Mesendoderm (in vitro differentiated cells): ENCODE measurements around the gene TGFBR3.

ENCODE experiments used
- DNase-seq: peaks from one replicate; pipeline ENCODE4 v3.0.0; 2013
- H2AK5ac ChIP-seq: 2 replicates; pipeline ENCODE4 v1.6.1; 2013; ENCODE audit warnings: low read length, inconsistent platforms
- H2BK120ac ChIP-seq: 2 replicates; pipeline ENCODE4 v1.6.1; 2013; ENCODE audit warnings: low read depth, mild to moderate bottlenecking, low read length, moderate library complexity, mixed read lengths
- H2BK15ac ChIP-seq: replicated peaks from 2 replicates; pipeline ENCODE4 v1.6.1; 2013; ENCODE audit warnings: low read depth, mild to moderate bottlenecking, moderate library complexity
- H2BK5ac ChIP-seq: 2 replicates; pipeline ENCODE4 v1.6.1; 2013; ENCODE audit warnings: low read length, inconsistent platforms
- H3K18ac ChIP-seq: 2 replicates; pipeline ENCODE4 v1.6.1; 2013; ENCODE audit warnings: mild to moderate bottlenecking, low read length, mixed read lengths
- H3K23ac ChIP-seq: one replicate; pipeline ENCODE4 v1.6.1; 2013; ENCODE audit warnings: low read length
- H3K27ac ChIP-seq: 2 replicates; pipeline ENCODE4 v1.5.1; 2013; ENCODE audit warnings: low read depth, mild to moderate bottlenecking, inconsistent platforms, low read length, moderate library complexity
- H3K27me3 ChIP-seq: 2 replicates; pipeline ENCODE4 v1.6.1; 2013; ENCODE audit warnings: low read length, control low read depth, mild to moderate bottlenecking, inconsistent platforms; ENCODE audit not compliant: insufficient read depth, poor library complexity
- H3K36me3 ChIP-seq: 2 replicates; pipeline ENCODE4 v1.6.1; 2013; ENCODE audit warnings: low read length, inconsistent platforms; ENCODE audit not compliant: control insufficient read depth, insufficient read depth
- H3K4ac ChIP-seq: one replicate; pipeline ENCODE4 v1.6.1; 2013; ENCODE audit warnings: low read depth, mild to moderate bottlenecking, low read length, moderate library complexity
- H3K4me1 ChIP-seq: 2 replicates; pipeline ENCODE4 v1.6.1; 2013; ENCODE audit warnings: low read depth, low read length, inconsistent platforms; ENCODE audit not compliant: control insufficient read depth
- H3K4me2 ChIP-seq: 2 replicates; pipeline ENCODE4 v1.6.1; 2013; ENCODE audit warnings: low read length
- H3K4me3 ChIP-seq: 2 replicates; pipeline ENCODE4 v1.5.1; 2013; ENCODE audit warnings: mild to moderate bottlenecking, low read length
- H3K56ac ChIP-seq: one replicate; pipeline ENCODE4 v1.6.1; 2013; ENCODE audit warnings: low read length
- H3K79me1 ChIP-seq: 2 replicates; pipeline ENCODE4 v1.6.1; 2013; ENCODE audit warnings: low read length, inconsistent platforms
- H3K79me2 ChIP-seq: 2 replicates; pipeline ENCODE4 v1.6.1; 2013; ENCODE audit warnings: mild to moderate bottlenecking, low read length; ENCODE audit not compliant: control insufficient read depth, insufficient read depth
- H3K9ac ChIP-seq: 2 replicates; pipeline ENCODE4 v1.6.1; 2013; ENCODE audit warnings: low read length, inconsistent platforms
- H4K5ac ChIP-seq: one replicate; pipeline ENCODE4 v1.6.1; 2013; ENCODE audit warnings: low read length
- H4K8ac ChIP-seq: one replicate; pipeline ENCODE4 v1.6.1; 2013; ENCODE audit warnings: low read depth, mild to moderate bottlenecking, control low read depth, low read length, moderate library complexity
- whole genome bisulfite sequencing: extraction: QIAGEN DNeasy Blood & Tissue Kit; methylation state at CpG from one replicate; pipeline ENCODE4 v1.1.7; 2013; ENCODE audit warnings: low lambda C conversion rate, missing lambda C conversion rate; ENCODE audit not compliant: insufficient coverage; ENCODE audit errors: extremely low coverage; 5-methylcytosine and 5-hydroxymethylcytosine counted together

TGFBR3 gene

DNA sequence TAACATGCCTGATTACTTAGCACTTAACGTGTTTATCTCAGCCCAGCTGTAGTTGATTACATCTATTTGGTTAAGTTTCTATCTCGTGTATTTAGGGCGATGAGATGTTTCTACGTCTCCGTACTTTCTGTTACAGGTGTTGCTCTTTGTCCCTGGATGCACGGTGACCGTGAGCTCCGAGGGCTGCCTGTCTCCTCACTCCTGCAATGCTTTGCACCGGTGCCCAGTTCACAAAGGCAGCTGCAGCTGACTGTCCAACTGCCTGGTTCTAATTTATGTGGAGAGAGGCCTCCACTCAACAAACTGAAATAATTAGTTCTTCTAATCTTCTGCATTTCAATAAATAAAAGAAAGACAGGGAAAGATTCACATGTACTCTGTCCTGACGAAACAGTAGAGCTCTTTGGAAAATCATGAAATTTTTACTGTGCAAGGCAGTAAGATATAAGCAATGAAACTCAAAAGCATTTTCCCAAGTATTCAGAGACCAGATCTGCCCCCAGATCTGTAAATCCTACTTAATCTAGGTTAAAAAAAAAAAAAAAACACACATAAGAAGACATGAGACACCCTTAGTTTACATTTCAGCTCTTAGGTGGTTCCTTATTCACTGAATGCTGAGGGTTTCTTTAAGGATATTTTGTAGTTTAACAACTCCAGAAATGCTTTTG, 108.2 kb downstream of the TGFBR3 start:
- no peak overlapping the region for H2BK5ac ChIP-seq
- no peaks in the 10 kb centered on the region for H3K27me3 ChIP-seq
- H3K79me1 ChIP-seq = no peaks in the 10 kb centered on the region
- H4K5ac ChIP-seq = no peak overlapping the region
- H3K56ac ChIP-seq = no peak overlapping the region
- no peak for DNase-seq
- no peak overlapping the region for H3K4ac ChIP-seq
- no peaks in the 10 kb centered on the region for H3K79me2 ChIP-seq
- peaks cover 2% of the 10 kb centered on the region for H3K4me1 ChIP-seq
- WGBS = no CpG with 5 or more reads among the region's 10 CpGs
- no peak overlapping the region for H3K27ac ChIP-seq
- no peak overlapping the region for H2BK120ac ChIP-seq
- no peak overlapping the region for H3K4me2 ChIP-seq
- H3K23ac ChIP-seq = no peak overlapping the region
- no peaks in the 10 kb centered on the region for H3K36me3 ChIP-seq
- no peak overlapping the region for H2AK5ac ChIP-seq
- H2BK15ac ChIP-seq = no peak overlapping the region
- H3K4me3 ChIP-seq = no peak overlapping the region
- H3K18ac ChIP-seq = no peak overlapping the region
- H3K9ac ChIP-seq = no peak overlapping the region
- no peak overlapping the region for H4K8ac ChIP-seq

DNA sequence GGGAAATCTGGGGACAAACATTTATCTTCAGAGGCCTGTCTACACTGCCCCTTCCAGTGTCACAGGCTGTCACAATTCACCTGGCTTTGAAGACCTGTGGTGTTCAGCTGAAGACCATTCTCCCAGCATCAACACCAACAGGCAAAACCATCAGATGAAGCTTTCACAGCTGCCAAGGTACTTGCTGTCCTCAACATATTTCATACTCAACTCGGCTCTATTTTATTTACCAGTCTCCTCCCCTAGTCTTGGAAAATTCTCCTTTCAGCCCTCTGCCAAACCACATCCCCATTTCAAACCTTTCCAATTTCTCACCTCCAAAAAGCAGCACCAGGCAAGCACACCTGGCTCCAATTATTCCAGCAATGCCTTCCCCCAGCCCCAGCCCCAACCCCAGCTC, 108.8 kb downstream of the TGFBR3 start:
- no peaks in the 10 kb centered on the region for H3K27me3 ChIP-seq
- no peaks in the 10 kb centered on the region for H3K79me2 ChIP-seq
- no peak overlapping the region for H2AK5ac ChIP-seq
- no peak overlapping the region for H3K56ac ChIP-seq
- DNase-seq = no peak
- no peak overlapping the region for H3K9ac ChIP-seq
- no peak overlapping the region for H3K4me2 ChIP-seq
- H3K36me3 ChIP-seq = no peaks in the 10 kb centered on the region
- WGBS = no CpG with 5 or more reads among the region's 1 CpG
- peaks cover 2% of the 10 kb centered on the region for H3K4me1 ChIP-seq
- no peak overlapping the region for H4K5ac ChIP-seq
- H3K4me3 ChIP-seq = no peak overlapping the region
- H3K18ac ChIP-seq = no peak overlapping the region
- no peak overlapping the region for H2BK5ac ChIP-seq
- H3K23ac ChIP-seq = no peak overlapping the region
- no peak overlapping the region for H4K8ac ChIP-seq
- no peak overlapping the region for H3K4ac ChIP-seq
- no peaks in the 10 kb centered on the region for H3K79me1 ChIP-seq
- no peak overlapping the region for H2BK120ac ChIP-seq
- no peak overlapping the region for H3K27ac ChIP-seq
- H2BK15ac ChIP-seq = no peak overlapping the region

DNA sequence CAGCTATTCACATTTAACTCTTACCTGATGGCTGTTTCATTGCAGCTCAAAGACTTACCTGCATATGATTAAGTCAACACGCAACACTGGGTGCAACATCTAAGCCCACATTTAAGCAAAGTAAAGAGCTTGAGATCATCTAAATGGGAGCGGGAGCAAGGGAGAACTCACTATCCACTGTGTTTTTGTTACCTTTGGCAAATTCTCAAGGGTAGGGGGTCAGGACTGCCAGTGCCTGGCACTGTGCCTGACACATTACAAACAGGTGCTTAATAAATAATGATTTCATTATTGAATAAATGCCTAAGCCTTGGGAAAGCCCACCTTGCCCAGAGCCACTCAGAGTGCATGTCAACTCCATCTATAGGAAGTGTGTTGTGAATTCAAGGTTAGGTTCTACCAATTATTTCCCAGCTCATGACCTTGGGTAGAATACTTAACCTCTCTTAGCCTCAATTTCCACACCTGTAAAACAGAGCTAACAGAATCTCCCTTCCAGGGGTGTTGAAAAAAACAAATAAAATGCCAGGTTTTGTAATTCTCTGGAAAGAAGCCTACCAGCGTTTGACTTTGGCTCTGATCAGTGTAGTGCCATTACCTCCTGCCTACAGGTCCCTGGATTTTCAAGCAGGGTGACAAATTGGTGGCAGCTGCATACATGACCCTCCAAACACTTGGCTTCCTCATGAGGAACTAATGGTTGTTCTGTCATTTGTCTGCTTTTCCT, 109.7 kb downstream of the TGFBR3 start:
- Histone ChIP-seq H2BK120ac (no peak overlapping the region), H2BK5ac (no peak overlapping the region), H3K4me3 (no peak overlapping the region), H2AK5ac (no peak overlapping the region), H3K9ac (no peak overlapping the region), H3K4ac (no peak overlapping the region), H3K27ac (no peak overlapping the region), H3K18ac (no peak overlapping the region), H3K79me1 (no peaks in the 10 kb centered on the region), H4K5ac (no peak overlapping the region), H3K4me1 (peaks cover 2% of the 10 kb centered on the region), H4K8ac (no peak overlapping the region), H3K79me2 (no peaks in the 10 kb centered on the region), H2BK15ac (no peak overlapping the region), H3K4me2 (no peak overlapping the region), H3K36me3 (no peaks in the 10 kb centered on the region), H3K56ac (no peak overlapping the region), H3K27me3 (no peaks in the 10 kb centered on the region), H3K23ac (no peak overlapping the region)
- WGBS = no CpG with 5 or more reads among the region's 3 CpGs
- DNase-seq = no peak

- Histone ChIP-seq H4K8ac (no peak overlapping the region), H3K27ac (no peak overlapping the region), H3K9ac (no peak overlapping the region), H3K23ac (no peak overlapping the region), H3K4me3 (no peak overlapping the region), H3K4ac (no peak overlapping the region), H3K79me2 (no peaks in the 10 kb centered on the region), H2BK15ac (no peak overlapping the region), H3K4me1 (peaks cover 4% of the 10 kb centered on the region), H3K79me1 (no peaks in the 10 kb centered on the region), H3K56ac (no peak overlapping the region), H3K4me2 (no peak overlapping the region), H3K18ac (no peak overlapping the region), H2BK5ac (no peak overlapping the region), H2BK120ac (no peak overlapping the region), H3K27me3 (no peaks in the 10 kb centered on the region), H3K36me3 (no peaks in the 10 kb centered on the region), H4K5ac (no peak overlapping the region), H2AK5ac (no peak overlapping the region)
- DNase-seq = no peak
- no CpG with 5 or more reads among the region's 6 CpGs for WGBS
Observed at GRCh38 chr1:91775227-91775626, 110.7 kb downstream of the TGFBR3 start.

DNA sequence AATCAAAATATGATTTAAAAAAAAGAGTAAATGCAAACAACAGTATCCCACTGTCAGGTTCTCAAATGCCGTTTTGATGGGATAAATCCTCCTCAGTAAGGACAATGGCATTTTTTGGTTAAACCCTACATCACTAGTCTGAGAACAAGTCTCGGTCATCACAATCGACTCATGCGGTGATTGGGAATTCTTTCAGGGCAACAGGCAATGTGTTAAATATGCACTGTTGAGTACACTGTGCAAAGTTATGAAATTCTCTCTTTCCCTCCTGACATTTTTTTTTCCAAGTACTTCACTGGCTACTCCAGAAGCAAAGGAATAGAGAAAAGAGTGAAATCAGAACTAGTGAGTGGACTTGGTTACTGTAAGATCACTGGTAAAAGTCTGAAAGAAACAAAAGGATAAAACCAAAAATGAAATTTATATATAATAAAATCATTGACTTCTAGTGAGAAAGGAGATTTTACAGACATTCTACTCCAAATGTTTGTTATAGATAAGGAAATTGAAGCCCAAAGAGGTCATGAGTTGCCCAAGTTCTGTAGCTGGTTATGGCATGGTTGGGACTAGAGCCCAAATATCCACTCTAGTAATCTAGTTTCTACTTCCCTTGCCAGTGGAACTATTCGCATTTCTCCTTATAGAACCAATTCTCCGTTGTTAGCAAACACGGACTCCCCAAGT, 111.3 kb downstream of the TGFBR3 start:
- Histone ChIP-seq H3K4me2 (no peak overlapping the region), H3K27me3 (no peaks in the 10 kb centered on the region), H3K79me1 (no peaks in the 10 kb centered on the region), H3K4ac (no peak overlapping the region), H4K5ac (no peak overlapping the region), H3K18ac (no peak overlapping the region), H3K36me3 (no peaks in the 10 kb centered on the region), H2BK120ac (no peak overlapping the region), H2BK5ac (no peak overlapping the region), H3K4me3 (no peak overlapping the region), H4K8ac (no peak overlapping the region), H2BK15ac (no peak overlapping the region), H3K79me2 (no peaks in the 10 kb centered on the region), H3K23ac (no peak overlapping the region), H3K56ac (no peak overlapping the region), H3K27ac (no peak overlapping the region), H3K9ac (no peak overlapping the region), H3K4me1 (peaks cover 4% of the 10 kb centered on the region), H2AK5ac (no peak overlapping the region)
- DNase-seq = no peak
- no CpG with 5 or more reads among the region's 7 CpGs for whole genome bisulfite sequencing
